Stimulated activated CD8-positive, alpha-beta memory T cell treated with anti-CD3 and anti-CD28 coated beads, Interleukin-15, amount 100 ng/mL, for 1 hour (primary cell): ENCODE data around the gene ZNF763.
"Not testable (repeated sequence)": the region's sequence is repeated elsewhere in the genome, so short reads cannot be mapped to it uniquely, and the experiment has no call there.

ENCODE experiments used
- DNase-seq: peaks from one replicate; pipeline ENCODE4 v3.0.0-alpha.2; 2020; ENCODE audit warnings: low read depth

The ZNF763 gene

GRCh38 chr19:11973019-11973810, 8.4 kb downstream of the ZNF763 start:
- no peak for DNase-seq

- DNase-seq, result no peak
Measured at GRCh38 chr19:11978492-11979100, 13.8 kb downstream of the ZNF763 start.

GRCh38 chr19:11979527-11979926, 14.7 kb downstream of the ZNF763 start:
- DNase-seq, result no peak

- DNase-seq, result no peak
Measured at GRCh38 chr19:11982526-11982925, 17.7 kb downstream of the ZNF763 start.

GRCh38 chr19:11984986-11985385, 20.1 kb downstream of the ZNF763 start:
- no peak for DNase-seq

- DNase-seq, result no peak
Measured at GRCh38 chr19:11986754-11987153, 21.9 kb downstream of the ZNF763 start.

GRCh38 chr19:11987405-11988281, 22.8 kb downstream of the ZNF763 start:
- peak; percentile 81 for DNase-seq

- no peak for DNase-seq
Measured at GRCh38 chr19:11989112-11989456, 24.2 kb downstream of the ZNF763 start.

GRCh38 chr19:11991921-11992320, 27.1 kb downstream of the ZNF763 start:
- DNase-seq, result not testable (repeated sequence)

GRCh38 chr19:11995174-11995573, 30.3 kb downstream of the ZNF763 start:
- DNase-seq, result no peak

GRCh38 chr19:12000152-12000981, 35.5 kb downstream of the ZNF763 start:
- no peak for DNase-seq

- no peak for DNase-seq
Measured at GRCh38 chr19:12015015-12015752, 50.3 kb downstream of the ZNF763 start.

- no peak for DNase-seq
Measured at GRCh38 chr19:12015753-12016116, 50.9 kb downstream of the ZNF763 start.
